Nephron (organoid): ENCODE measurements around the gene DNAH14.

Source experiments
- H3K27ac Mint-ChIP-seq, 3 experiments: 2 replicates each; pipeline ENCODE4 v1.8.0; 2020; ENCODE audit warnings: mixed read lengths in 3 of 3, mild to moderate bottlenecking in 2 of 3, moderate library complexity in 1 of 3
- H3K27me3 Mint-ChIP-seq: 2 replicates; pipeline ENCODE4 v1.8.0; 2021; ENCODE audit warnings: low read depth, mild to moderate bottlenecking, moderate library complexity, mixed read lengths
- H3K36me3 Mint-ChIP-seq: 2 replicates; pipeline ENCODE4 v1.8.0; 2020; ENCODE audit warnings: low read depth, mixed read lengths
- H3K4me1 Mint-ChIP-seq: 2 replicates; pipeline ENCODE4 v1.8.0; 2020; ENCODE audit warnings: mixed read lengths
- H3K4me3 Mint-ChIP-seq, 3 experiments: 2 replicates each; pipeline ENCODE4 v1.8.0; 2020; ENCODE audit warnings: mild to moderate bottlenecking in 3 of 3, mixed read lengths in 3 of 3, moderate library complexity in 2 of 3
- H3K9me3 Mint-ChIP-seq: 2 replicates; pipeline ENCODE4 v1.8.0; 2020; ENCODE audit warnings: mixed read lengths
- CTCF ChIP-seq, 3 experiments: fragments of 200-600 bp; sonication (generic); IDR thresholded peaks; one replicate each; pipeline ENCODE4 v1.5.0; 2021; ENCODE audit warnings: antibody characterized with exemption in 3 of 3; ENCODE audit not compliant: unreplicated experiment in 3 of 3

DNAH14 gene

GRCh38 chr1:225441314-225442122 is 512.0 kb downstream of the DNAH14 start:
- Mint-ChIP-seq H3K4me1 (peaks cover 60% of the 10 kb centered on the region), H3K36me3 (no peaks in the 10 kb centered on the region), H3K27ac (peak overlapping the region; percentile 88 to 91 (median 89)), H3K4me3 (peak overlapping the region in 1 of 3 experiments; percentile 19), H3K9me3 (peaks cover 2% of the 10 kb centered on the region), H3K27me3 (peaks cover 17% of the 10 kb centered on the region)
- peak; percentile 24 to 49 (median 40) for TF ChIP-seq CTCF (IDR thresholded peaks at IDR 0.05; ENCODE audit: unreplicated experiment in 3 of 3)

GRCh38 chr1:225442123-225442505 is 512.6 kb downstream of the DNAH14 start:
- Mint-ChIP-seq H3K36me3 (no peaks in the 10 kb centered on the region), H3K27ac (peak overlapping the region; percentile 48 to 91 (median 88)), H3K4me1 (peaks cover 65% of the 10 kb centered on the region), H3K4me3 (no peak overlapping the region), H3K9me3 (peaks cover 2% of the 10 kb centered on the region), H3K27me3 (peaks cover 17% of the 10 kb centered on the region)
- TF ChIP-seq CTCF (IDR thresholded peaks at IDR 0.05; ENCODE audit: unreplicated experiment in 3 of 3): no peak

GRCh38 chr1:225445639-225446594 is 516.4 kb downstream of the DNAH14 start:
- Mint-ChIP-seq H3K27ac (peak overlapping the region; percentile 73 to 99 (median 91)), H3K36me3 (no peaks in the 10 kb centered on the region)
- TF ChIP-seq CTCF (IDR thresholded peaks at IDR 0.05; ENCODE audit: unreplicated experiment in 3 of 3): no peak

GRCh38 chr1:225446595-225446960 is 517.1 kb downstream of the DNAH14 start:
- no peaks in the 10 kb centered on the region for H3K36me3 Mint-ChIP-seq
- peaks cover 5% of the 10 kb centered on the region for H3K27me3 Mint-ChIP-seq
- peaks cover 4% of the 10 kb centered on the region for H3K9me3 Mint-ChIP-seq
- no peak for TF ChIP-seq CTCF (IDR thresholded peaks at IDR 0.05; ENCODE audit: unreplicated experiment in 3 of 3)
- peaks cover 51% of the 10 kb centered on the region for H3K4me1 Mint-ChIP-seq
- H3K27ac Mint-ChIP-seq: peak overlapping the region; percentile 73 to 99 (median 91)
- H3K4me3 Mint-ChIP-seq: no peak overlapping the region

More at GRCh38 chr1:225445639-225446594, 516.4 kb downstream of the DNAH14 start:
- Mint-ChIP-seq H3K4me1 (peaks cover 58% of the 10 kb centered on the region), H3K27me3 (peaks cover 8% of the 10 kb centered on the region), H3K9me3 (peaks cover 3% of the 10 kb centered on the region), H3K4me3 (no peak overlapping the region)

GRCh38 chr1:225446981-225447615 is 517.6 kb downstream of the DNAH14 start:
- TF ChIP-seq CTCF (IDR thresholded peaks at IDR 0.05; ENCODE audit: unreplicated experiment in 3 of 3): no peak
- peak overlapping the region; percentile 69 to 99 (median 91) for H3K27ac Mint-ChIP-seq
- H3K4me3 Mint-ChIP-seq: peak overlapping the region in 1 of 3 experiments; percentile 7
- H3K9me3 Mint-ChIP-seq: peaks cover 4% of the 10 kb centered on the region
- peaks cover 46% of the 10 kb centered on the region for H3K4me1 Mint-ChIP-seq
- no peaks in the 10 kb centered on the region for H3K36me3 Mint-ChIP-seq
- peaks cover 4% of the 10 kb centered on the region for H3K27me3 Mint-ChIP-seq
